HL-60 (cell line): ENCODE measurements around the gene ZNF74.

Experiments
- DNase-seq, 2 experiments: peaks; one replicate each; pipeline ENCODE4 v3.0.0-alpha.2; 2010 to 2020; ENCODE audit warnings: low read depth in 1 of 2, low spot score in 1 of 2
- H3K27ac ChIP-seq: fragments of 250-450 bp; sonication (Bioruptor Pico); replicated peaks from 2 replicates; pipeline ENCODE4 v1.5.1; 2020; ENCODE audit warnings: mild to moderate bottlenecking, moderate library complexity
- H3K27me3 ChIP-seq: fragments of 250-450 bp; sonication (Bioruptor Pico); 2 replicates; pipeline ENCODE4 v1.5.1; 2021; ENCODE audit warnings: mild to moderate bottlenecking, moderate library complexity; ENCODE audit not compliant: insufficient read depth, poor library complexity, severe bottlenecking
- H3K4me3 ChIP-seq: replicated peaks from 2 replicates; pipeline ENCODE4 v1.5.1; 2011; ENCODE audit warnings: mild to moderate bottlenecking, control low read depth, low read length; ENCODE audit not compliant: insufficient read depth
- CTCF ChIP-seq: IDR thresholded peaks from one replicate; pipeline ENCODE4 v1.5.1; 2011; ENCODE audit warnings: low read length, control low read depth, inconsistent platforms; ENCODE audit not compliant: insufficient read depth
- GABPA ChIP-seq: IDR thresholded peaks from 2 replicates; pipeline ENCODE4 v1.6.1; 2012; ENCODE audit warnings: low read depth
- POLR2AphosphoS5 ChIP-seq: IDR thresholded peaks from 2 replicates; pipeline ENCODE4 v1.6.1; 2012; ENCODE audit warnings: low read depth
- REST ChIP-seq: IDR thresholded peaks from 2 replicates; pipeline ENCODE4 v1.6.1; 2012; ENCODE audit warnings: low read depth; ENCODE audit not compliant: insufficient replicate concordance
- SPI1 ChIP-seq: IDR thresholded peaks from 2 replicates; pipeline ENCODE4 v1.6.1; 2012; ENCODE audit warnings: low read depth, mild to moderate bottlenecking, borderline replicate concordance

The ZNF74 gene

GRCh38 chr22:20446383-20446970, 52.5 kb downstream of the ZNF74 start:
- no peak overlapping the region for H3K27ac ChIP-seq
- DNase-seq, result no peak
- H3K27me3 ChIP-seq, result no peaks in the 10 kb centered on the region
- H3K4me3 ChIP-seq, result no peak overlapping the region
- TF ChIP-seq REST (no peak), POLR2AphosphoS5 (no peak), SPI1 (no peak), CTCF (no peak), GABPA (no peak)

GRCh38 chr22:20448630-20449029, 54.7 kb downstream of the ZNF74 start:
- no peak for DNase-seq
- H3K27me3 ChIP-seq, result no peaks in the 10 kb centered on the region
- no peak for TF ChIP-seq SPI1
- TF ChIP-seq GABPA, result no peak
- TF ChIP-seq REST, result no peak
- no peak for TF ChIP-seq CTCF
- no peak for TF ChIP-seq POLR2AphosphoS5
- no peak overlapping the region for H3K27ac ChIP-seq
- H3K4me3 ChIP-seq, result no peak overlapping the region

- no peak for DNase-seq
- Histone ChIP-seq H3K27ac (no peak overlapping the region), H3K4me3 (no peak overlapping the region), H3K27me3 (no peaks in the 10 kb centered on the region)
- no peak for TF ChIP-seq CTCF
- TF ChIP-seq POLR2AphosphoS5, result no peak
- no peak for TF ChIP-seq REST
- no peak for TF ChIP-seq SPI1
- TF ChIP-seq GABPA, result no peak
These were observed 56.0 kb downstream of the ZNF74 start for GRCh38 chr22:20449819-20450550.
